ENCODE results near the gene KDM5C.

KDM5C gene

DNA sequence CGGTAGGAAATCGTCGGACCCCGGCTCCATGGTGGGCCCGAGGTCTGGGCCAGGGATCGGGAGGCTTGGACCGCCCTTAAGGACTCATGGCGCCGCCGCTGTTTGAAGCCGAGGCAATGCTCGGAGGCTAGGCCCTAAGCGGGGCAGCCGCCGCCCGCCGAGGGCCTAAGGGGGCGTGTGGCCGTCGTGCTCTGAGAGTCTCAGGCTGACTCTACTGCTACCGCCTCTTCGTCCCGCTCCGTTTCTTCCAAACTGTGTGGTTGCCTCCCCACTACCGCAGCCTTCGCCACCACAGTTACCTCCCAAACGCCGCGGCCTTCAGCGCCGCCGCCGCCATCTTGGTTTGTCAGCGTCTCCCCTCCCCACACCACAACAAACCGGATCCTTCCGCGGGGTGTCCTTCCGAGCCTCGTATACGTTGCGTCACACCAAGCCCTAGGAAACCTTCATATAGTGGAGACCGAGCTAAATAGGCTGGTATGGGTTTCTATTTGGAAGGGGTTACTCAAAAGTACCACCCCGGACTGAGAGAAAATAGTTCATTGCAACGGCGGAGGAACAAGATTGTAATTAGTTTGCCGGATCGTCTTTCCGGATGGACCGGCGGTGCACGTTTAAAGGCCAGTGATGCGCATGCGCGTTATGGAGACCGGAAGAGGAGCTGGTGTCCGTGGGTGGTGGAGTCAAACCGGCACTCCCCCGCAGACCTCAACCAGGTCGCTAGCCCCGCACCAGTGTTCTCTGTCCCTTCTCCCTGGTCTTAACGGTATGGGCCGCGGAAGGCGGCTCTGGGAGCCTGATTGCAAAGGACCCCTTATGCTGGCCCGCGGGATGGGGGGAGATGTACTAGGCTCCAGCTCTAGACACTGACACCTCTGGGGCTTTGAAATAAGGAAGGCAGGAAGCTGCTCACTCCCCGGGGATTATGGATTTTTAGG lies at the start of gene KDM5C:
Gene KDM5C (minus strand): TSS at position 348 of the 938 bp plus-strand sequence. CDS start 318 bp downstream, at position 30.
- peak; percentile 93 for DNase-seq (ENCODE audit: low read depth)

GRCh38 chrX:53272808-53273337 lies 47.9 kb upstream of the KDM5C start:
- no peak for DNase-seq (ENCODE audit: low read depth)

DNA sequence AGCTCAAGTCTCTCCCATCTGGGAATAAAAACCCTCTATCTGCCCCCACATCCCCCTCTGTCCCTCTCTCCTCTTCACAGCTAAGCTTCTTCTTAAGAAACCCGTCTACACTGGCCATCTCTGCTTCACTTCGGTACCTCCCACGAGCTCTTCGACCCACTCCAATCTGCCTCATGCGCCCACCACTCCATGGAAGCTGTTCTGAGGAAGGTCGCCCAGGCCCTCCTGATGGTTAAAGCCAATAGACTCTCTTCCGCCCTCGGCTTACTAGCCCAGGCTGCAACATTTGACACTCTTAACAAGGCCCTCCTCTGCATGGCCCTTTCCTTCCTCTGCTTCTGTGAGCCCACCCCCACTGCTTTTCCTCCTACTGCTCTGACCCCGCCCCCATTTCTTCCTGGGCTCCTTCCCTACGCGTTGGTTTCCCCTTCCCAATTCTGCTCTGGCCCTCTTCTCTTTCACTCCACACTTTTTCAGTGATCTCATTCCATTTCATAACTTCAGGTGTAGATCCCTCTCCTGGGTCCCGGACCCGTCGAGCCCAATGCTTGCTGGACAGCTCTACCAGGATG lies 44.6 kb upstream of the KDM5C start:
- DNase-seq (ENCODE audit: low read depth) = no peak

DNA sequence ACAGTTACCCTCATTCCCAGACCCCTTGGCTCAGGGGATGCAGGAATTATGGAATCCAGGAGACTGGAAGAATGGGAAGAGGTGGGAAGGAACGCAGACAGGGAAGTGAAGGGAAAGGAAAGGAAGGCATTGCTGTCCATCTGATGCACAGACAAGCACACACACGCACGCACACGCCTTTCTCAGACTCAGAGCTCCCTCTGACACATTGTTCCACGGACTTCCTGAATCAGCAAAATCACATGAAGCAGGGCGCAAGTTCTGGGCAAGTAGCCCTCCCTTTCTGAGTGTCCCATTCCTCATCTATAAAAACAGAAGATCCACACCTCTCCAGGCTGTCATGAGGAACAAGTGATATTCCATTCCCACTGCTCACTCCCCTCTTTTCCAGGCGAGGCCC lies 43.2 kb upstream of the KDM5C start:
- DNase-seq (ENCODE audit: low read depth) = no peak

DNA sequence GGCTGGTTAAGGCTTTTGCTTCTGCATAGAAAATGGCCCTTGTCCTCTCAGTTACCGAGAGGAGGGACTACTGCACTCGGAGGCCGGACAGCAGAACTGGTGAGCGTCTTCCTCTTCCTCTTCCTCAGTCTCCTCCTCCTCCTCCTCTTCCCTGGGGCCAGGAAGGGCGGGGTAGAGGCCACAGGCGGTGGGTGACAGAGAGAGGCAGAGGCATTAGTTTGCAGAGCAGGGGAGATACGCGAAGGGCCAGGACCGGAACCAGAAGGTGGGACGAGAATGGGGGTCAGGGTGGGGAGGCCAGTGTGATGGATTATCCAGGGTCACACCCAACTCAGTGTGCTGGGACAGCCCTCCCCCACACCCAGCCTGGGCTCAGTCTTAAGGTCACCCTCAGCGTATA lies 41.9 kb upstream of the KDM5C start:
- no peak for DNase-seq (ENCODE audit: low read depth)

GRCh38 chrX:53265771-53266574 lies 41.0 kb upstream of the KDM5C start:
- DNase-seq (ENCODE audit: low read depth) = no peak

DNA sequence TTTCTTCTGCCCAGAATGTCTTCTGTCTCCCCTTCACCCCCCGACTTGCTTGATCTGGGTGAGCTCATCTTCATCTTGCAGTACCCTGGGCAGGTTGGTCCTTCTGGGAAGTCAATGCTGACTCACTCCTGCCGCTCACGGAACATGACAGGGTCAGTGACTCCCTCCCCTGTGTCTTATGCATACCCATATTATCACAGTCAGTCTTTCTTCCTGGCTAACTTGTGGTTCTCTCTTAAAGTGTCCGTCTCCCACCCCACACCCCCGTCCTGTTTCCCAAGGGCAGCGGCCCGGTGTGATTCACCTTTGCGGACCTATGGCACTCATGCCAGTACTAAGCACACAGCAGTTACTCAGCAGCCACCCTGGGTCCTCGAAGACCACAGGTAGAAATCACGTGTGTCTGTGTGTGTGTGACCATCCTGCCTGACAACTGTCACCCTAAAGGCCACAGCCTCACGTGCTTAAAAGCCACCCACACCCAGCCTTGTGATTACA lies 38.6 kb upstream of the KDM5C start:
- peak; percentile 25 for DNase-seq (ENCODE audit: low read depth)

- DNase-seq (ENCODE audit: low read depth) = no peak
These were observed 37.9 kb upstream of the KDM5C start for GRCh38 chrX:53262918-53263394.

GRCh38 chrX:53262189-53262917 lies 37.3 kb upstream of the KDM5C start:
- no peak for DNase-seq (ENCODE audit: low read depth)

DNA sequence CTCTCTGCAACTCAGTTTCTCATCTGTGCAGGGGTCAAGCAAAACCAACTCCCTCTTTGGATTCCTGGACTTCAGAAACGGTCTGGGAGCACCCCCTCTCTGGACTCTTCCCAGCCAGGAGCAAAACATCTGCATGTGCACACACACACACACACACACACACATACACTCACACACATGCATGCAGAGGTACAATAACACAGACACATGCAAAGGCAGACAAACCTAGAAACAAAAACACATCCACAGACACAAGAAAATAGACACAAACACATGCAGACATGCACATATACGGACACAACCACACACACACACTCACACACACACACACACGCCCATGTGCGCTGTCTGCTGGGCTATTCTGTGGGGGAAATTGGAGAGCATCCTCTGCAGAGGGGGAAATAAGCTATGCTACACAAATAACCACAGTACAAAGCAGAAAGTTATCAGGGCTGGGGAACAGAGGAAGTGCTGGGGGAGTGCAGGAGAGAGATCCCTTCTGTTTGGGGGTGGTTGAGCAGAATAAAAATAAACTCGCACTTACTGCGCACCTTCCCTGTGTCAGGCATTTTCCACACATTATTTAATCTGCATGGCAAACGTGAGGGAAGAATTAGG lies 36.5 kb upstream of the KDM5C start:
- DNase-seq (ENCODE audit: low read depth) = no peak

DNA sequence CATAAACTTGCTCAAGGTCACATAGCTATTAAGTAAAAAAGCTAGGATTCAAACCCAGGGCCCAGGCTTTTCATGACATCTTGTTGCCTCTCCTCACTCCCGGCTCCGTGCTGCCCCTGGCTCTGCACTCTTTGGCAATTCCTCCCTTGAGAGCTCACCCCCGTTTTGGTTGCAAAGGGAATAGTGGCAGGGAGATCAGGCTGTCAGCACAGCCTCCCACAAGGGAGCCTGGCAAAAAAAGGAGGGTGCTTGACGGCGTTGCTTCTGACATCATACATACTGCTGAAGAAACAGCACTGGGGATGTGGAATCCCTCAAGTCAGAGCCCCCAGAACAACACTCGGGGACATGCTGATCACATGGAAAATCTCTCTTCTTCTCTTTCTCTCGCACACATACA lies 35.8 kb upstream of the KDM5C start:
- DNase-seq (ENCODE audit: low read depth) = no peak

DNA sequence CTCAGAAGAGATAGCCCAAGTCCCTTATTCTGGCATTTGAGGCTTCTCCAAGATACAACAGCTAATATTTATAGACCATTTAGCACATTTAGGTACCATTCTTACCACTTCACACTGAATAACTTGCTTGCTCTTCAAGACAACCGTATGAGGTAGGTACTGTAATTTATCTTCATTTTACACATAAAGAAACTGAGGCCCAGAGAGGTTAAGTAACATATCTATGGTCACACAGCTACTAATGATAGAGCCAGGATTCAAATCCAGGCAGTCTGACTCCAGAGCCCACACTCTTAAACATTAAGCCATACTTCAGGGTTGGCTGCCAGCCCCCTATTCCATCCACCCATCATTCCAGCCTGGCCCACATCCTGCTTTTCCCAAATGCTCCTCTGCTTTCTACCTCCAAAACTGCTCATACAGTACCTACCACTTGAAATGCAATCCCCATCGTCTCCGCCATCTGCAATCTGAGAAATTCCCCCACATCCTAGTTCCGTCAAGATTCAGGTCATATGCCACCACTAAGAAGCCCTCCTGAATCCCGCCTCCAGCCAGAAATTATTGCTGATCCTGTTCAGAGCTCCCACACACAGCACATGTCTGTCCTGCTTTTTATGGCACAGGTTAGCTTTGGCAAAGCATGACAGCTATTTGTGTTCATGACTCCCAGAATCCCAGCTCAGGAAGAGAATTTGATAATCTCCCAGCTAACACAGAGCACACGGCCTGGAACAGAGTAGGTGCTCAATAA lies 32.8 kb upstream of the KDM5C start:
- no peak for DNase-seq (ENCODE audit: low read depth)

- DNase-seq (ENCODE audit: low read depth) = no peak
These were observed 32.2 kb upstream of the KDM5C start for GRCh38 chrX:53257166-53257565.

GRCh38 chrX:53256446-53257041 lies 31.5 kb upstream of the KDM5C start:
- no peak for DNase-seq (ENCODE audit: low read depth)

DNA sequence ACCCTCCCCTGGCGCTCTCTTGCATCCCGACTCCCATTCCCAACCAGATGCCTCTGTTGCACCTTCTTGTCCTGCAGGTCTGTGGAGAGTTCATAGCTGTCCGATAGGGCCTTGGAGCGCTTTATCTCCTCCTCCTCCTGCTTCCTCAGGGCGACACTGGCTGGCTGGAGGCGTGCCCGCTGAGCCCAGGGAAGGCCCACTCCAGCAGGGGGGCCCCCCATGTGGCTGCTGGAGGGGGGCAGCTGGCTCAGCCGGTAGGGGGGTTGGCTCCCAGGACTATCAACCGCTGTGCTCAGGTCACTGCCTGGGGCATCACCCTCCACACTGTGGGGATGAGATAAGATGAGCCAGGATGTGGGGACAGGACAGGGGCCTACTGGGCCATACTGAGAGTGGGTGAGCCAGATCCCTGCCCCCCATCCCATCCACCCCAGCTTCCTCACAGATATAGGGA lies 30.8 kb upstream of the KDM5C start:
- no peak for DNase-seq (ENCODE audit: low read depth)

- DNase-seq (ENCODE audit: low read depth) = no peak
These were observed 29.8 kb upstream of the KDM5C start for GRCh38 chrX:53254570-53255461.

- no peak for DNase-seq (ENCODE audit: low read depth)
These were observed 28.4 kb upstream of the KDM5C start for GRCh38 chrX:53253293-53254020.

- no peak for DNase-seq (ENCODE audit: low read depth)
These were observed 26.3 kb upstream of the KDM5C start for GRCh38 chrX:53251307-53251706.
